ENCODE measurements around the gene ASPM.

ASPM gene

DNA sequence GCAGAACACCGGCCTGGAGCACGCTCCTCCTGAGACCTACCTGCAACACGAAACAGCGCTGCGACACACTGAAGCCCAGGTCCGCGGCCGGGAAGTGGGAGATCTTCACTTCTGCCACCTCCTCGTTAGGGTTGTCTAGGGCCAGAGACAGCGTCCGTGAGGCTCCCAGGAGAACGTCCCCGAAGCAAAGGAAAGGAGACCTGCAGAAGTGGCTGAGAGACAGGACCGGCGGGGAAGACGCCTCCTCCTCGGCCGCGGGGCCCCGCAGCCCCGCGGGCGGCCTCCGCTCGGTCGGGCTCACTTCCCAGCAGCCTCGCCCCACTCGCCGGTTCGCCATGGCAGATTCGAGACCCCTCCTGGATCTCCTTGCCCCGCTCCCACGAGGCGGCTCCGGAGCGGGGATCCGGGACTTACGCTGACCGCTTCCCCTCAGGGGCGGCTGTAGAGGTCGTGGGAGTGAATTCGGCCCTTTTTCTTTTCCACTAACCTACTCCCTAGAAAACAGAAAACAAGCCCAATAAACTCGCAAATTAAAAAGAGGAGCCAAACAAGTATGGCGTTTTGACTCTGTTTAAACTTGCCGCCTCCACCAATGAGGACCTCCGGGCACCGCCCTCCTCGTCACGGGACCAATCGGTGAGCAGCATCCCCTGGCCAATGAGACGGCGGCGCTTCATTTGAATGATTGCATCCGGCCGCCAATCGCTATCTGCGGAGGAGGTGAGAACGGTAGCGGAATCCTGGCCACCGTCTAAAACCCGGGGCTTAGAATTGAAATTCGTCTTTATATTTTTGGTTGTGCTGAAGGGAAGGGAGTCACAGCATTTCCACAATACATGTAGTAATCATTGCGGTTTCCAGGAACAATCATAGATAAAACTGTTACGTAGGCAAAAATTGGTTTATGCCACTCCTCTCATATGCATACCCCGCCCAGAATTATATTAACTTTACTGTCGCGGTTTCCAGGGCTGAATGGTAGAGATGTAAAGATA is at the start of gene ASPM:
ASPM (minus strand) TSS at position 569 of the 995 bp plus-strand sequence; CDS start at position 337, 232 bp downstream.
- CTCF ChIA-PET = no interaction called here
- POLR2A ChIA-PET (ENCODE audit: low non-redundant PET) = no interaction called here
- TF ChIP-seq CTCF (conservative IDR thresholded peaks at IDR 0.05; ENCODE audit: low read depth) = no peak
- DNase-seq (ENCODE audit: low spot score) = peak; percentile 99
- peak within 1 kb of the TSS; percentile 92 for H3K27ac ChIP-seq

GRCh38 chr1:197195100-197195499 is 48.6 kb upstream of the ASPM start:
- ChIA-PET CTCF (interaction anchor here (0.8 kb wide), 1 partner anchor 15 kb away, joined by 3 read pairs; no protein-coding TSS in a partner anchor), POLR2A (ENCODE audit: low non-redundant PET) (no interaction called here)
- no peak for DNase-seq (ENCODE audit: low spot score)
- no peak for TF ChIP-seq CTCF (conservative IDR thresholded peaks at IDR 0.05; ENCODE audit: low read depth)
- H3K27ac ChIP-seq = no peak overlapping the region

DNA sequence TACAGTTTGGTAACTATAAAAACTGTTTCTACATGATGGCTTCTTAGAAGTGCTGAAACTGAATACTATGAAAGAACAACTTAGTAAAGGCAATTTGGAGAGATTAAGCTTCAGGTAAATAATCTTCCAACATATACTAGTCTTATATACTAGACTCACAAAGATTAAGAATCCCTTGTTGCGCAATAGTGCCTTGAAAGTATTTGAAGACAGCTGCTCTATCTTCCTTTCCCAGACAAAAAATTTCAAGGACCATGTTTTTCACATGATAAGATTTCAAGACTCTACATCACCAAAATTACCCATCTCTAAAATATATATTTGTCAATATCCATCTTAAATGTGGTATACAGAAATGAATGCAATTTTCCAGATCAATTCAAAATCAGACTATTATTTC is 37.7 kb upstream of the ASPM start:
- TF ChIP-seq CTCF (conservative IDR thresholded peaks at IDR 0.05; ENCODE audit: low read depth) = no peak
- no peak for DNase-seq (ENCODE audit: low spot score)
- CTCF ChIA-PET = interaction anchor here (0.6 to 1.0 kb wide), 2 partner anchors 48 to 342 kb away, joined by 3 read pairs; no protein-coding TSS in a partner anchor

DNA sequence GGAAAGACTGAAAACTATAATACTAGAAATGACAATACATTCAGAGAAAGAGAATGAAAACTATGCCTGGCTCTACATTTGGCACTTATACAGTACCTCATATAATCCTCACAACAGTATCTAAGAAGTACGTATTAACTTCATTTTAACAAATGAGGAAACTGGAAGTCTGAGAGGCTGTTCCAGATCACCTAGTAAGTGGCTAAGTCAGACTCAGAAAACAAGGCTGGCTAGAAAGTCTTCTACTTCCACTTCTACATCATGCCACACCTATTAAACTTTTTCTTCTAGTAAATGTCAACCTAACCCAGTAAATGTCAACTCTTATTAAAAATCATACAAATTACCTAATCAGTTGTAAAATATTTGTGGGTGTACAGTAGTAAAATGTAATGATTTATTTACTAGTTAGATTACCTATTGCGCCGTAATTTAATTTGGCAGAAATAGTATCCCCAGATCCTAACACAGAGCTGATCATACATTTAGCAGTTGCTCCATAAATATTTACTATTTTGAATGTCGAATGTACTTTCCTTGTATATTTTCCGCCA is 36.8 kb upstream of the ASPM start:
- CTCF ChIA-PET = interaction anchor here (0.7 kb wide), 1 partner anchor 216 kb away, joined by 3 read pairs; no protein-coding TSS in a partner anchor
- no peak for DNase-seq (ENCODE audit: low spot score)
- H3K27ac ChIP-seq = no peak overlapping the region
- POLR2A ChIA-PET (ENCODE audit: low non-redundant PET) = no interaction called here
- TF ChIP-seq CTCF (conservative IDR thresholded peaks at IDR 0.05; ENCODE audit: low read depth) = no peak

More for the DNA sequence above, 37.7 kb upstream of the ASPM start:
- POLR2A ChIA-PET (ENCODE audit: low non-redundant PET) = no interaction called here
- no peak overlapping the region for H3K27ac ChIP-seq

GRCh38 chr1:197182716-197183115 is 36.2 kb upstream of the ASPM start:
- no peak for DNase-seq (ENCODE audit: low spot score)
- no peak overlapping the region for H3K27ac ChIP-seq
- ChIA-PET CTCF (no interaction called here), POLR2A (ENCODE audit: low non-redundant PET) (no interaction called here)
- TF ChIP-seq CTCF (conservative IDR thresholded peaks at IDR 0.05; ENCODE audit: low read depth) = no peak

- CTCF ChIA-PET = no interaction called here
- DNase-seq (ENCODE audit: low spot score) = no peak
- POLR2A ChIA-PET (ENCODE audit: low non-redundant PET) = no interaction called here
- no peak overlapping the region for H3K27ac ChIP-seq
- TF ChIP-seq CTCF (conservative IDR thresholded peaks at IDR 0.05; ENCODE audit: low read depth) = no peak
These were observed 35.5 kb upstream of the ASPM start for GRCh38 chr1:197181982-197182381.

Measured in RWPE1 (cell line).